ENCODE results near the gene INSR.

GRCh38 chr19:7230826-7231225 lies 63.4 kb downstream of the INSR start:
- TF ChIP-seq POLR2A (IDR thresholded peaks at IDR 0.05) (no peak), CTCF (IDR thresholded peaks at IDR 0.05) (no peak)
